GM06990 (cell line): ENCODE results near the gene MRPS17.

ENCODE experiments used
- DNase-seq: peaks from one replicate; pipeline ENCODE4 v3.0.0-alpha.2; 2011; ENCODE audit not compliant: insufficient read length; ENCODE audit errors: extremely low read depth
- H3K27me3 ChIP-seq: replicated peaks from 2 replicates; pipeline ENCODE4 v1.6.0; 2011; ENCODE audit warnings: low read length; ENCODE audit not compliant: control insufficient read depth, insufficient read depth
- H3K36me3 ChIP-seq: 2 replicates; pipeline ENCODE4 v1.5.1; 2011; ENCODE audit warnings: low read length; ENCODE audit not compliant: control insufficient read depth, insufficient read depth
- H3K4me3 ChIP-seq: replicated peaks from 2 replicates; pipeline ENCODE4 v1.5.1; 2011; ENCODE audit warnings: low read depth, mild to moderate bottlenecking, control low read depth, low read length
- CTCF ChIP-seq: IDR thresholded peaks from 2 replicates; pipeline ENCODE4 v1.5.1; 2011; ENCODE audit warnings: low read length, control low read depth, mild to moderate bottlenecking, inconsistent platforms; ENCODE audit not compliant: insufficient read depth, poor library complexity, severe bottlenecking

MRPS17 gene

GRCh38 chr7:55962014-55962413 lies 10.3 kb downstream of the MRPS17 start:
- DNase-seq: no peak

GRCh38 chr7:55963584-55964168 lies 12.0 kb downstream of the MRPS17 start:
- TF ChIP-seq CTCF: no peak
- H3K36me3 ChIP-seq: no peaks in the 10 kb centered on the region; the same call in 1 of the 2 replicates
- no peak for DNase-seq
- peak overlapping the region; percentile 56 for H3K4me3 ChIP-seq
- no peaks in the 10 kb centered on the region for H3K27me3 ChIP-seq

More at GRCh38 chr7:55962014-55962413, 10.3 kb downstream of the MRPS17 start:
- Histone ChIP-seq H3K36me3 (no peaks in the 10 kb centered on the region), H3K4me3 (no peak overlapping the region), H3K27me3 (no peaks in the 10 kb centered on the region)
- TF ChIP-seq CTCF: no peak

GRCh38 chr7:55964261-55965099 lies 12.8 kb downstream of the MRPS17 start, which contains the start of gene NIPSNAP2:
Gene NIPSNAP2, plus strand, starts transcription at chr7:55964585. Its CDS starts 25 bp downstream, at chr7:55964610.
- DNase-seq: peak; percentile 78
- TF ChIP-seq CTCF: no peak
- Histone ChIP-seq H3K4me3 (peak within 1 kb of the TSS; percentile 79), H3K36me3 (no peaks in the 10 kb centered on the region; the same call in 1 of the 2 replicates), H3K27me3 (no peaks in the 10 kb centered on the region)

GRCh38 chr7:55965100-55965470 lies 13.4 kb downstream of the MRPS17 start:
- Histone ChIP-seq H3K27me3 (no peaks in the 10 kb centered on the region), H3K36me3 (no peaks in the 10 kb centered on the region; the same call in 1 of the 2 replicates), H3K4me3 (peak overlapping the region; percentile 79)
- no peak for DNase-seq
- TF ChIP-seq CTCF: no peak

- Histone ChIP-seq H3K27me3 (no peaks in the 10 kb centered on the region), H3K4me3 (no peak overlapping the region), H3K36me3 (no peaks in the 10 kb centered on the region; the same call in 1 of the 2 replicates)
- TF ChIP-seq CTCF: no peak
- DNase-seq: no peak
Measured at GRCh38 chr7:55965805-55966421, 14.2 kb downstream of the MRPS17 start.
